Spinal cord (tissue), 10 donors: ENCODE measurements around the gene ZNF165. TPM values are rescaled to one million over a fixed set of nuclear protein-coding genes. Genes with fewer than 3 reads are reported as not detected.

Source experiments
- DNase-seq, 6 donors: peaks; one replicate each; pipeline versions ENCODE4 v3.0.0 to v3.0.0-alpha.2; 2013 to 2015; ENCODE audit warnings: low spot score in 6 of 6, low read depth in 4 of 6
- H3K27ac ChIP-seq: one replicate; pipeline ENCODE4 v1.5.1; 2013; ENCODE audit warnings: low read depth, low read length, control low read depth
- H3K27me3 ChIP-seq: one replicate; pipeline ENCODE4 v1.6.1; 2013; ENCODE audit warnings: low read length; ENCODE audit not compliant: control insufficient read depth, insufficient read depth
- H3K36me3 ChIP-seq: one replicate; pipeline ENCODE4 v1.6.1; 2013; ENCODE audit warnings: low read length; ENCODE audit not compliant: control insufficient read depth, insufficient read depth
- H3K4me1 ChIP-seq: one replicate; pipeline ENCODE4 v1.6.1; 2013; ENCODE audit warnings: low read length; ENCODE audit not compliant: control insufficient read depth, insufficient read depth
- H3K4me3 ChIP-seq: one replicate; pipeline ENCODE4 v1.5.1; 2013; ENCODE audit warnings: low read depth, low read length, control low read depth
- H3K9me3 ChIP-seq: one replicate; pipeline ENCODE4 v1.6.1; 2013; ENCODE audit warnings: low read length; ENCODE audit not compliant: control insufficient read depth, insufficient read depth
- WGBS: methylation state at CpG from one replicate; pipeline ENCODE4 v1.1.5; 2013; ENCODE audit warnings: missing lambda C conversion rate; ENCODE audit not compliant: insufficient coverage; 5-methylcytosine and 5-hydroxymethylcytosine counted together
- polyA plus RNA-seq, 2 donors: library from polyadenylated mRNA; unstranded; fragments of 120-200 nt; gene quantifications; one replicate each; pipeline ENCODE4 v1.2.1, GENCODE V29; 2013; ENCODE audit not compliant: insufficient read length in 2 of 2
- total RNA-seq, 2 donors: library from RNA; depleted of rRNA in 1 of 2; stranded (reverse); fragments of 120-200 nt in 1 of 2; fragments of >200 nt in 1 of 2; gene quantifications; one replicate each; pipeline versions ENCODE4 v1.2.3 to v1.2.4, GENCODE V29; 2013 to 2014
- donor health status: healthy.

ZNF165 gene
- total and polyA plus RNA-seq, 4 donors = 0.99 to 1.9 (median 1.6) TPM

DNA sequence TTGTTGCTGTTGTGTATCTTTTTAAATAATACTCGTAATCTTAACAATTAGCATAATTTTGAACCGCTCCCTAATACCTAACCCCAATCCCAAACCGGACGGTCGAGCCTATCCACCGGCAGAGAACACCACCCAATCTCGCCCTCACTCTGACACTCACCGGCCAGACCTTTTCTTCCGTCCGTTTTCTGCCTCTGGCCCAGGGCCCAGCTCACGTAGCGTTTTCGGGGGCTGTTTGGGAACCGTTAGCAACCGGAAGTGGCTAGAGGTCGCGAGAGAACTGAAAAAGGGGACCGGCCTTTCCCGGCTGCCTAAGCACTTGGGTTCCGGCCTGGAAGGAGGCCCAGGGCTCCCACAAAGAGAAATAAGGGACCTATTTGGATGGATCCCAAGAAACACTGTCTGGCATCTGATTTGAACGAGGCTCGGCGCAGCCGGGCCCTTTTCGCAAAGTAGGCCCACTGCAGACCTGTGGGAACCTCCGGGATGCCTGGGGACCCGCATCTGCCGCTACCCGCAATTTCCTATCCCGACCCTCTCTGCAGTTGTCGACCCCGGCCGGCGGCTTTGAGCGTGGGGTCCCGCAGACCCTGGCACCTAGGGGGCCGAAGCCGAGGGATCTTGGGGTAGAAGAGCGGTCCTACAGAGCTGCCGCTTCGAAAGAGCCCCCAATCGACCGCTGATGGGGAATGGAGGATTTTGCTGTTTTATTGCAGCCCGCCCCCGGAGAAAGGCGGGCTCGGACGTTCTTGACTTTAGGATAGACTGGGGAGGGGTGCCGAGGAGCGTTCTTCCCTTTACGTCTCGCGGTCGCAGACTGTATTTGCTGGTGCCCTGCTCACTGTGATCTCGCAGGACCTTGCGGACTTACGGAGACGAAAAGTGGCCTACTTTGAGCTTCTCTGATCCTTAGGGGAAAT is 56.5 kb downstream of the ZNF165 start:
- Histone ChIP-seq H3K4me1 (peaks cover 4% of the 10 kb centered on the region), H3K9me3 (no peaks in the 10 kb centered on the region), H3K27me3 (no peaks in the 10 kb centered on the region), H3K4me3 (peak overlapping the region; percentile 88), H3K36me3 (no peaks in the 10 kb centered on the region), H3K27ac (peak overlapping the region; percentile 97)
- under 1% methylated on average over 53 of the region's 58 CpGs for WGBS
- peak; percentile 89 to 98 (median 91) for DNase-seq

DNA sequence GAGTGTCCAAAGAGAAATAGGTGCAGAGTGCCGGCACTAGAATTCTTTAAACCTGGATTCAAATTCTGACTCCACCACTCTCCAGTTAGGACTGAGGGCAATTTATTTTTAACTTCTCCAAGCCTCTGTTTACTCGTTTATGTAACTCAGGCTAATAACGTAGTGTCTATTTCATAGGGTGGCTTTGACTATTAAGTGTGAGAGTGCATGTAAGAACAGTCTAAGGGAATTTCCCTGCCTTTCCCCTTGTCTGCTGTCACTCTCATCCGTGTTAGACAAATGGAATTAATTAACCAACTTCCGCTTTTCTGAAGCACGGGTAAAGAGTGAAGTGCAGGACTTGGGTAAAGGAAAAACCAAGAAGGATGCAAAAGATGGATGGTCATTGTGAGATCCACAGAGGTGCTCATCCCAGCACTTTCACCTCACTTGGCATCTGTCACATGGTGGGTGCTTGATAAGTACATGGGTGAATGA is 57.2 kb downstream of the ZNF165 start:
- no peaks in the 10 kb centered on the region for H3K36me3 ChIP-seq
- DNase-seq = peak in 1 of 6 donors; percentile 57

More for the DNA sequence above, 57.2 kb downstream of the ZNF165 start:
- peaks cover 4% of the 10 kb centered on the region for H3K4me1 ChIP-seq
- peak overlapping the region; percentile 88 for H3K4me3 ChIP-seq
- no CpG with 5 or more reads among the region's 6 CpGs for WGBS
- H3K9me3 ChIP-seq = no peaks in the 10 kb centered on the region
- H3K27ac ChIP-seq = peak overlapping the region; percentile 97
- H3K27me3 ChIP-seq = no peaks in the 10 kb centered on the region

Other genes with a start within 250 kb of the ZNF165 start
- gene OR2B2, start 168.2 kb upstream of the ZNF165 start, total RNA-seq = not detected
- not detected for gene OR2B2, start 168.2 kb upstream of the ZNF165 start, polyA plus RNA-seq
- not detected for gene OR2B6, start 123.3 kb upstream of the ZNF165 start, total RNA-seq
- gene OR2B6, start 123.3 kb upstream of the ZNF165 start, polyA plus RNA-seq = not detected
- 1 to 10 TPM; 4.9 to 9.5 TPM for gene ZSCAN16, start 44.0 kb downstream of the ZNF165 start, total RNA-seq
- 1 to 10 TPM; 7.6 to 8.6 TPM for gene ZSCAN16, start 44.0 kb downstream of the ZNF165 start, polyA plus RNA-seq
- 10 to 100 TPM; 25.7 to 36.3 TPM for gene ZKSCAN8, start 61.3 kb downstream of the ZNF165 start, total RNA-seq
- 10 to 100 TPM; 22.0 to 28.2 TPM for gene ZKSCAN8, start 61.3 kb downstream of the ZNF165 start, polyA plus RNA-seq
- 10 to 100 TPM; 16.6 to 26.0 TPM for gene ZSCAN9, start 144.7 kb downstream of the ZNF165 start, total RNA-seq
- 10 to 100 TPM; 21.9 to 28.7 TPM for gene ZSCAN9, start 144.7 kb downstream of the ZNF165 start, polyA plus RNA-seq
- 10 to 100 TPM in 1 of 2 donors, 1 to 10 TPM in 1; 8.0 to 10.2 TPM for gene ZKSCAN4, start 171.7 kb downstream of the ZNF165 start, total RNA-seq
- gene ZKSCAN4, start 171.7 kb downstream of the ZNF165 start, polyA plus RNA-seq = 1 to 10 TPM; 7.7 TPM
- 1 to 10 TPM; 1.8 to 3.3 TPM for gene NKAPL, start 178.7 kb downstream of the ZNF165 start, total RNA-seq
- 1 to 10 TPM; 2.1 to 3.3 TPM for gene NKAPL, start 178.7 kb downstream of the ZNF165 start, polyA plus RNA-seq
- 10 to 100 TPM; 27.2 to 39.8 TPM for gene ZSCAN26, start 186.6 kb downstream of the ZNF165 start, total RNA-seq
- gene ZSCAN26, start 186.6 kb downstream of the ZNF165 start, polyA plus RNA-seq = 10 to 100 TPM; 32.0 to 34.5 TPM
- gene PGBD1, start 201.0 kb downstream of the ZNF165 start, total RNA-seq = 10 to 100 TPM in 1 of 2 donors, 1 to 10 TPM in 1; 9.7 to 11.5 TPM
- 10 to 100 TPM; 13.9 to 15.7 TPM for gene PGBD1, start 201.0 kb downstream of the ZNF165 start, polyA plus RNA-seq